Neural progenitor cell (in vitro differentiated cells): ENCODE data around the gene RNLS. TPM values are rescaled to one million over a fixed set of nuclear protein-coding genes. Genes with fewer than 3 reads are reported as not detected.

Source experiments
- DNase-seq: peaks from one replicate; pipeline ENCODE4 v3.0.0-alpha.2; 2016; ENCODE audit warnings: low spot score
- H2AFZ ChIP-seq: fragments of 200-600 bp; sonication (generic); replicated peaks from 2 replicates; pipeline ENCODE4 v1.6.1; 2016; ENCODE audit warnings: antibody characterized with exemption
- H3F3A ChIP-seq: fragments of 200-600 bp; sonication (generic); 2 replicates; pipeline ENCODE4 v1.6.1; 2016; ENCODE audit warnings: antibody characterized with exemption, low read depth
- H3K27ac ChIP-seq: fragments of 200-600 bp; sonication (generic); 2 replicates; pipeline ENCODE4 v1.5.1; 2016; ENCODE audit warnings: mild to moderate bottlenecking
- H3K27me3 ChIP-seq: fragments of 200-600 bp; sonication (generic); 2 replicates; pipeline ENCODE4 v1.6.1; 2016; ENCODE audit warnings: mild to moderate bottlenecking, moderate library complexity
- H3K36me3 ChIP-seq: fragments of 200-600 bp; sonication (generic); 2 replicates; pipeline ENCODE4 v1.5.1; 2016
- H3K4me1 ChIP-seq: fragments of 200-600 bp; sonication (generic); 2 replicates; pipeline ENCODE4 v1.6.1; 2016; ENCODE audit warnings: mixed run types
- H3K4me2 ChIP-seq: fragments of 200-600 bp; sonication (generic); 2 replicates; pipeline ENCODE4 v1.6.1; 2016
- H3K4me3 ChIP-seq: fragments of 200-600 bp; sonication (generic); 2 replicates; pipeline ENCODE4 v1.5.1; 2016
- H3K79me2 ChIP-seq: fragments of 200-600 bp; sonication (generic); 2 replicates; pipeline ENCODE4 v1.6.1; 2016; ENCODE audit warnings: low read depth
- H3K9ac ChIP-seq: fragments of 200-600 bp; sonication (generic); 2 replicates; pipeline ENCODE4 v1.6.1; 2016
- H3K9me3 ChIP-seq: fragments of 200-600 bp; sonication (generic); 2 replicates; pipeline ENCODE4 v1.5.1; 2016; ENCODE audit warnings: low read depth
- H4K20me1 ChIP-seq: fragments of 200-600 bp; sonication (generic); 2 replicates; pipeline ENCODE4 v1.6.1; 2016; ENCODE audit warnings: low read depth
- H3K27ac Mint-ChIP-seq: 3 replicates; pipeline ENCODE4 v1.8.0; 2021; ENCODE audit warnings: mixed read lengths
- H3K27me3 Mint-ChIP-seq: 2 replicates; pipeline ENCODE4 v1.8.0; 2022; ENCODE audit warnings: low read depth, mild to moderate bottlenecking, inconsistent platforms, moderate library complexity, mixed read lengths; ENCODE audit not compliant: insufficient read depth
- H3K36me3 Mint-ChIP-seq: 3 replicates; pipeline ENCODE4 v1.8.0; 2021; ENCODE audit warnings: mixed read lengths
- H3K4me1 Mint-ChIP-seq: 3 replicates; pipeline ENCODE4 v1.8.0; 2021; ENCODE audit warnings: mixed read lengths
- H3K4me3 Mint-ChIP-seq: 3 replicates; pipeline ENCODE4 v1.8.0; 2021; ENCODE audit warnings: mild to moderate bottlenecking, moderate library complexity, mixed read lengths
- H3K9me3 Mint-ChIP-seq: 3 replicates; pipeline ENCODE4 v1.8.0; 2020; ENCODE audit warnings: mixed read lengths
- CTCF ChIP-seq: fragments of 200-600 bp; sonication (generic); IDR thresholded peaks from 2 replicates; pipeline ENCODE4 v1.5.1; 2017; ENCODE audit warnings: antibody characterized with exemption, mild to moderate bottlenecking
- EZH2 ChIP-seq: fragments of 200-600 bp; sonication (generic); IDR thresholded peaks from 2 replicates; pipeline ENCODE4 v1.6.1; 2017; ENCODE audit warnings: antibody characterized with exemption, mild to moderate bottlenecking, moderate library complexity
- EZH2phosphoT487 ChIP-seq: fragments of 200-600 bp; sonication (generic); IDR thresholded peaks from 2 replicates; pipeline ENCODE4 v1.6.1; 2017; ENCODE audit warnings: antibody characterized with exemption
- total RNA-seq: library from RNA; depleted of rRNA; stranded (reverse); fragments of >200 nt; gene quantifications from 2 replicates; pipeline ENCODE4 v1.2.3, GENCODE V29; 2015; ENCODE audit warnings: low replicate concordance

RNLS gene
- total RNA-seq, 1 donor from 2014 or later, result 9.1 TPM

DNA sequence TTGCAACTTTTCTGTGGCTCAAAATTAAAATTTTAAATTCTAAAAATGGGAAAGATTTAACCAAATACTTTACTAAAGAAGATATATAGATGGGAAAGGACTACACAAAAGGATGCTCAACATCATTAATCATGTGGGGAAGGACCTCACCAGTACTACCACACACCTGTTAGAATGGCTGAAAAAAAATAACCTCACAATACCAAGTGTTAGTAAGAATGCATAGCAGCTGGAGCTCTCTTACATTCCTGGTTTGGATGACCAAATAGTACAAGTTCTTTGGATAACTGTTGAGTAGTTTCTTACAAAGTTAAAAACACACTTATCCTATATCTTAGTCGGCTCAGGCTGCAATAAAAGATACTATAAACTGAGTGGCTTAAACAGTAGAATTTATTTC lies 37.3 kb upstream of the RNLS start:
- Histone ChIP-seq H2AFZ (no peak overlapping the region), H3K4me3 (no peak overlapping the region), H3K36me3 (no peaks in the 10 kb centered on the region), H3K27ac (no peak overlapping the region), H3K4me1 (no peaks in the 10 kb centered on the region), H3K9me3 (no peaks in the 10 kb centered on the region), H3K9ac (no peak overlapping the region), H3K27me3 (no peaks in the 10 kb centered on the region), H3K79me2 (no peaks in the 10 kb centered on the region), H4K20me1 (no peaks in the 10 kb centered on the region), H3K4me2 (no peak overlapping the region), H3F3A (peaks cover 3% of the 10 kb centered on the region)
- Mint-ChIP-seq H3K27ac (no peak overlapping the region), H3K27me3 (no peaks in the 10 kb centered on the region), H3K4me3 (no peak overlapping the region), H3K4me1 (no peaks in the 10 kb centered on the region), H3K9me3 (no peaks in the 10 kb centered on the region), H3K36me3 (no peaks in the 10 kb centered on the region)
- no peak for TF ChIP-seq CTCF
- TF ChIP-seq EZH2phosphoT487, result no peak
- TF ChIP-seq EZH2, result no peak
- no peak for DNase-seq

- H3K4me3 ChIP-seq, result no peak overlapping the region
- H3F3A ChIP-seq, result peaks cover 3% of the 10 kb centered on the region
- H3K4me3 Mint-ChIP-seq, result no peak overlapping the region
- no peaks in the 10 kb centered on the region for H3K36me3 ChIP-seq
- H3K36me3 Mint-ChIP-seq, result no peaks in the 10 kb centered on the region
- H3K4me1 Mint-ChIP-seq, result no peaks in the 10 kb centered on the region
- no peak overlapping the region for H3K9ac ChIP-seq
- H3K27ac ChIP-seq, result no peak overlapping the region
- DNase-seq, result no peak
- no peaks in the 10 kb centered on the region for H3K9me3 ChIP-seq
- H3K27ac Mint-ChIP-seq, result no peak overlapping the region
- no peaks in the 10 kb centered on the region for H3K27me3 Mint-ChIP-seq
- H3K9me3 Mint-ChIP-seq, result no peaks in the 10 kb centered on the region
- TF ChIP-seq CTCF (no peak), EZH2phosphoT487 (no peak), EZH2 (no peak)
- H2AFZ ChIP-seq, result no peak overlapping the region
- no peak overlapping the region for H3K4me2 ChIP-seq
- no peaks in the 10 kb centered on the region for H4K20me1 ChIP-seq
- no peaks in the 10 kb centered on the region for H3K27me3 ChIP-seq
- no peaks in the 10 kb centered on the region for H3K79me2 ChIP-seq
- H3K4me1 ChIP-seq, result no peaks in the 10 kb centered on the region
Measured at GRCh38 chr10:88618496-88618895, 35.4 kb upstream of the RNLS start.

DNA sequence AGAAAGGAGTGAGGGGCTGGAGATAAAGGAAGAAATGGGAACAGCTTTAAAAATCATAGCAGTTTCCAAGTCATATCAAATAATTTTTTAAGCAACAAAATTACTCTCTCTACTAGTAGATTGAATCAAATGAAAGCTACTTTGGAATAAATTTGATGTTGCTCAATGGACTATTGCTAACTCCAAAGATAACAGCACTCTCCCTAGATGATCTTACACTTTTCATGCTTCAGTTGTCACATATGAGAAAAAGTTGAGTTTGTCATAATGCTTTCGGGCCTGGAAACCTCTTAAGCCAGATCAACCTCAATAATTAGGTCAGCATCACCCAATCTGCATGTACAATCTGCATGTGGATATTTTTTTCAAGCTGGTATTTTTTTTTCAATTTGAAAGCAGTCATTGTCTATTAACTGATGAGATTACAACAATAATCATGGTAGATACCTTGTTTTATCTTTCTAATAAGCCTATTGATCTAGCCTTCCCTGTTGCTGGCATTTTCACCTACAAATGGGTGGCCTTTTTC lies 34.7 kb upstream of the RNLS start:
- H3K36me3 Mint-ChIP-seq, result no peaks in the 10 kb centered on the region
- no peak overlapping the region for H3K27ac Mint-ChIP-seq
- no peak for TF ChIP-seq EZH2
- TF ChIP-seq CTCF, result no peak
- no peak for TF ChIP-seq EZH2phosphoT487
- peaks cover 3% of the 10 kb centered on the region for H3F3A ChIP-seq
- H3K4me1 Mint-ChIP-seq, result no peaks in the 10 kb centered on the region
- no peaks in the 10 kb centered on the region for H3K4me1 ChIP-seq
- no peaks in the 10 kb centered on the region for H3K79me2 ChIP-seq
- no peak overlapping the region for H3K27ac ChIP-seq
- H3K9ac ChIP-seq, result no peak overlapping the region
- no peaks in the 10 kb centered on the region for H3K27me3 Mint-ChIP-seq
- DNase-seq, result no peak
- no peak overlapping the region for H2AFZ ChIP-seq
- no peak overlapping the region for H3K4me2 ChIP-seq
- no peaks in the 10 kb centered on the region for H3K9me3 Mint-ChIP-seq
- H3K4me3 Mint-ChIP-seq, result no peak overlapping the region
- H3K36me3 ChIP-seq, result no peaks in the 10 kb centered on the region
- no peak overlapping the region for H3K4me3 ChIP-seq
- H4K20me1 ChIP-seq, result no peaks in the 10 kb centered on the region
- H3K27me3 ChIP-seq, result no peaks in the 10 kb centered on the region
- H3K9me3 ChIP-seq, result no peaks in the 10 kb centered on the region
